ENCODE data around the gene CERS4. TPM values are rescaled to one million over a fixed set of nuclear protein-coding genes. Genes with fewer than 3 reads are reported as not detected.

The CERS4 gene
- total RNA-seq, 1 experiment from 2014 or later: 4.8 TPM

DNA sequence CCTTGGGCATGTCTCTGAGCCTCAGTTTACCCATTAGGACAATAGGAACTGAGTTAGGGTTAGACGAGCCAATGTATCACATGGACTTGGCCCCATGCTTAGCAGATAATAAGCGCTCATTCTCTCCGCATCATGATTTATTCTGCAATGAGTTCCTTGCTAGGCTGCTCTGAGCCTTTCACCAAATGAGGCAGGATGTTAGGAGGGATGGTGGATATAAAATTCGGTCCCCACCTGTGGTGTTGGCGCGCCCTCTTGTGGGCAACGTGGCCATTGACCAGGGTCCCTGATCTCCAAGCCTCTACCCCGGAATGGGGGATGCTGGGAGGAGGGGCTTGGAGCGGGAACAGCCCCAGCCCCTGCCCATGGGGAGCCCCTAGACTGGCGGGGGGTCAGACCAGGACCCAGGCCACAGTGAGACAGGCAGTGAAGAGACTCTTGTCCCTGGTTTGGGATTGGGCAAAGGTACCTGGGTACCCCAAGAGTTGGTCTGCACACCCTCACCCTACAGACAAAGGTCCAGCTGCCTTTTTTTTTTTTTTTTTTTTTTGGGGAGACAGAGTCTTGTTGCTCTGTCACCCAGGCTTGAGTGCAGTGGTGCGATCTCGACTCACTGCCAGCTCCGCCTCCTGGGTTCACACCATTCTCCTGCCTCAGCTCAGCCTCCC is 43.9 kb downstream of the CERS4 start:
- ChIA-PET POLR2A (ENCODE audit: low non-redundant PET) (no interaction called here), CTCF (interaction anchor here (0.6 to 0.7 kb wide), 7 partner anchors 102 to 1086 kb away, joined by 4 to 21 read pairs (median 8); no protein-coding TSS in a partner anchor)
- intact Hi-C loops (cut with micrococcal nuclease; ENCODE audit: unreplicated experiment): loop anchor here (1.0 to 10.0 kb wide), 4 partner anchors 94 to 398 kb away; no protein-coding TSS in a partner anchor
- no peaks in the 10 kb centered on the region for H3K27me3 ChIP-seq (replicated peaks; ENCODE audit: insufficient read depth, low read depth, low read length, poor library complexity)
- no peaks in the 10 kb centered on the region for H3K4me1 ChIP-seq (ENCODE audit: insufficient read depth, low read length, poor library complexity, severe bottlenecking)
- H3K9me3 ChIP-seq (ENCODE audit: low read depth, low read length, poor library complexity, severe bottlenecking): no peaks in the 10 kb centered on the region
- H3K4me3 ChIP-seq (ENCODE audit: low read depth, low read length, poor library complexity, severe bottlenecking): no peak overlapping the region
- no peaks in the 10 kb centered on the region for H3K36me3 ChIP-seq (ENCODE audit: insufficient read depth, low read length, poor library complexity, severe bottlenecking)
- TF ChIP-seq CTCF (conservative IDR thresholded peaks at IDR 0.05; ENCODE audit: low read depth, low read length) (peak; percentile 95), EZH2 (IDR thresholded peaks at IDR 0.05; ENCODE audit: borderline replicate concordance, low read depth, low read length, poor library complexity, severe bottlenecking) (no peak)
- DNase-seq (ENCODE audit: low spot score): peak; percentile 89
- no peak overlapping the region for H3K27ac ChIP-seq (ENCODE audit: low read depth, low read length, poor library complexity, severe bottlenecking)
- no TSS peak for BruUV-seq (replicated peaks)

GRCh38 chr19:8253678-8254077 is 44.5 kb downstream of the CERS4 start:
- no peak for DNase-seq (ENCODE audit: low spot score)
- intact Hi-C loops (cut with micrococcal nuclease; ENCODE audit: unreplicated experiment): loop anchor here (1.0 to 10.0 kb wide), 4 partner anchors 95 to 399 kb away; no protein-coding TSS in a partner anchor
- no TSS peak for BruUV-seq (replicated peaks)
- CTCF ChIA-PET: interaction anchor here (0.7 kb wide), 5 partner anchors 217 to 309 kb away, joined by 4 to 21 read pairs (median 13); no protein-coding TSS in a partner anchor
- no peaks in the 10 kb centered on the region for H3K4me1 ChIP-seq (ENCODE audit: insufficient read depth, low read length, poor library complexity, severe bottlenecking)
- no peak overlapping the region for H3K4me3 ChIP-seq (ENCODE audit: low read depth, low read length, poor library complexity, severe bottlenecking)
- POLR2A ChIA-PET (ENCODE audit: low non-redundant PET): no interaction called here
- no peak overlapping the region for H3K27ac ChIP-seq (ENCODE audit: low read depth, low read length, poor library complexity, severe bottlenecking)
- H3K9me3 ChIP-seq (ENCODE audit: low read depth, low read length, poor library complexity, severe bottlenecking): no peaks in the 10 kb centered on the region
- no peaks in the 10 kb centered on the region for H3K36me3 ChIP-seq (ENCODE audit: insufficient read depth, low read length, poor library complexity, severe bottlenecking)
- no peaks in the 10 kb centered on the region for H3K27me3 ChIP-seq (replicated peaks; ENCODE audit: insufficient read depth, low read depth, low read length, poor library complexity)
- no peak for TF ChIP-seq EZH2 (IDR thresholded peaks at IDR 0.05; ENCODE audit: borderline replicate concordance, low read depth, low read length, poor library complexity, severe bottlenecking)
- TF ChIP-seq CTCF (conservative IDR thresholded peaks at IDR 0.05; ENCODE audit: low read depth, low read length): no peak

- Histone ChIP-seq H3K27me3 (replicated peaks; ENCODE audit: insufficient read depth, low read depth, low read length, poor library complexity) (no peaks in the 10 kb centered on the region), H3K4me3 (ENCODE audit: low read depth, low read length, poor library complexity, severe bottlenecking) (no peak overlapping the region), H3K9me3 (ENCODE audit: low read depth, low read length, poor library complexity, severe bottlenecking) (no peaks in the 10 kb centered on the region), H3K4me1 (ENCODE audit: insufficient read depth, low read length, poor library complexity, severe bottlenecking) (no peaks in the 10 kb centered on the region), H3K27ac (ENCODE audit: low read depth, low read length, poor library complexity, severe bottlenecking) (no peak overlapping the region), H3K36me3 (ENCODE audit: insufficient read depth, low read length, poor library complexity, severe bottlenecking) (no peaks in the 10 kb centered on the region)
- intact Hi-C loops (cut with micrococcal nuclease; ENCODE audit: unreplicated experiment): loop anchor here (5.0 to 10.0 kb wide), 2 partner anchors 237 to 400 kb away; no protein-coding TSS in a partner anchor
- TF ChIP-seq CTCF (conservative IDR thresholded peaks at IDR 0.05; ENCODE audit: low read depth, low read length): no peak
- no peak for TF ChIP-seq EZH2 (IDR thresholded peaks at IDR 0.05; ENCODE audit: borderline replicate concordance, low read depth, low read length, poor library complexity, severe bottlenecking)
- ChIA-PET POLR2A (ENCODE audit: low non-redundant PET) (no interaction called here), CTCF (no interaction called here)
- BruUV-seq (replicated peaks): no TSS peak
- no peak for DNase-seq (ENCODE audit: low spot score)
These were observed 45.3 kb downstream of the CERS4 start for GRCh38 chr19:8254286-8255001.

Measured in A673 (cell line).